Measurements from ENCODE around the gene AGAP1.

AGAP1 gene

GRCh38 chr2:235610696-235611257 is 116.9 kb downstream of the AGAP1 start:
- FAIRE-seq, result no peak
- DNase-seq (ENCODE audit: insufficient read length, low spot score), result no peak
- TF ChIP-seq POU2F2 (IDR thresholded peaks at IDR 0.05; ENCODE audit: low read depth, low read length) (no peak), SPI1 (IDR thresholded peaks at IDR 0.05; ENCODE audit: low read depth, low read length) (no peak), TAF1 (IDR thresholded peaks at IDR 0.05; ENCODE audit: low read depth, low read length) (no peak), POLR2AphosphoS5 (IDR thresholded peaks at IDR 0.05; ENCODE audit: low read depth, low read length) (no peak), POLR2A (IDR thresholded peaks at IDR 0.05; ENCODE audit: low read depth, low read length) (no peak), PAX5 (IDR thresholded peaks at IDR 0.05; ENCODE audit: insufficient read depth, low read length, severe bottlenecking) (no peak)

- FAIRE-seq (no peak), DNase-seq (ENCODE audit: insufficient read length, low spot score) (no peak)
- TF ChIP-seq POLR2A (IDR thresholded peaks at IDR 0.05; ENCODE audit: low read depth, low read length) (no peak), POLR2AphosphoS5 (IDR thresholded peaks at IDR 0.05; ENCODE audit: low read depth, low read length) (no peak), TAF1 (IDR thresholded peaks at IDR 0.05; ENCODE audit: low read depth, low read length) (no peak), SPI1 (IDR thresholded peaks at IDR 0.05; ENCODE audit: low read depth, low read length) (no peak), PAX5 (IDR thresholded peaks at IDR 0.05; ENCODE audit: insufficient read depth, low read length, severe bottlenecking) (no peak), POU2F2 (IDR thresholded peaks at IDR 0.05; ENCODE audit: low read depth, low read length) (no peak)
Observed at GRCh38 chr2:235611349-235611748, 117.5 kb downstream of the AGAP1 start.

GRCh38 chr2:235611756-235612155 is 117.9 kb downstream of the AGAP1 start:
- DNase-seq (ENCODE audit: insufficient read length, low spot score) (no peak), FAIRE-seq (no peak)
- no peak for TF ChIP-seq POU2F2 (IDR thresholded peaks at IDR 0.05; ENCODE audit: low read depth, low read length)
- TF ChIP-seq TAF1 (IDR thresholded peaks at IDR 0.05; ENCODE audit: low read depth, low read length), result no peak
- no peak for TF ChIP-seq PAX5 (IDR thresholded peaks at IDR 0.05; ENCODE audit: insufficient read depth, low read length, severe bottlenecking)
- TF ChIP-seq SPI1 (IDR thresholded peaks at IDR 0.05; ENCODE audit: low read depth, low read length), result no peak
- no peak for TF ChIP-seq POLR2AphosphoS5 (IDR thresholded peaks at IDR 0.05; ENCODE audit: low read depth, low read length)
- no peak for TF ChIP-seq POLR2A (IDR thresholded peaks at IDR 0.05; ENCODE audit: low read depth, low read length)

- no peak for FAIRE-seq
Observed at GRCh38 chr2:235612181-235612950, 118.5 kb downstream of the AGAP1 start.

GRCh38 chr2:235613649-235614048 is 119.8 kb downstream of the AGAP1 start:
- DNase-seq (ENCODE audit: insufficient read length, low spot score) (no peak), FAIRE-seq (no peak)
- TF ChIP-seq POLR2A (IDR thresholded peaks at IDR 0.05; ENCODE audit: low read depth, low read length), result no peak
- TF ChIP-seq SPI1 (IDR thresholded peaks at IDR 0.05; ENCODE audit: low read depth, low read length), result no peak
- no peak for TF ChIP-seq TAF1 (IDR thresholded peaks at IDR 0.05; ENCODE audit: low read depth, low read length)
- no peak for TF ChIP-seq POLR2AphosphoS5 (IDR thresholded peaks at IDR 0.05; ENCODE audit: low read depth, low read length)
- no peak for TF ChIP-seq PAX5 (IDR thresholded peaks at IDR 0.05; ENCODE audit: insufficient read depth, low read length, severe bottlenecking)
- TF ChIP-seq POU2F2 (IDR thresholded peaks at IDR 0.05; ENCODE audit: low read depth, low read length), result no peak

More at GRCh38 chr2:235612181-235612950, 118.5 kb downstream of the AGAP1 start:
- TF ChIP-seq POLR2AphosphoS5 (IDR thresholded peaks at IDR 0.05; ENCODE audit: low read depth, low read length) (no peak), SPI1 (IDR thresholded peaks at IDR 0.05; ENCODE audit: low read depth, low read length) (no peak), TAF1 (IDR thresholded peaks at IDR 0.05; ENCODE audit: low read depth, low read length) (no peak), POLR2A (IDR thresholded peaks at IDR 0.05; ENCODE audit: low read depth, low read length) (no peak), POU2F2 (IDR thresholded peaks at IDR 0.05; ENCODE audit: low read depth, low read length) (no peak), PAX5 (IDR thresholded peaks at IDR 0.05; ENCODE audit: insufficient read depth, low read length, severe bottlenecking) (no peak)
- DNase-seq (ENCODE audit: insufficient read length, low spot score), result no peak

GRCh38 chr2:235614176-235614860 is 120.5 kb downstream of the AGAP1 start:
- no peak for DNase-seq (ENCODE audit: insufficient read length, low spot score)
- no peak for FAIRE-seq
- TF ChIP-seq POU2F2 (IDR thresholded peaks at IDR 0.05; ENCODE audit: low read depth, low read length), result no peak
- no peak for TF ChIP-seq PAX5 (IDR thresholded peaks at IDR 0.05; ENCODE audit: insufficient read depth, low read length, severe bottlenecking)
- no peak for TF ChIP-seq TAF1 (IDR thresholded peaks at IDR 0.05; ENCODE audit: low read depth, low read length)
- no peak for TF ChIP-seq POLR2A (IDR thresholded peaks at IDR 0.05; ENCODE audit: low read depth, low read length)
- TF ChIP-seq POLR2AphosphoS5 (IDR thresholded peaks at IDR 0.05; ENCODE audit: low read depth, low read length), result no peak
- TF ChIP-seq SPI1 (IDR thresholded peaks at IDR 0.05; ENCODE audit: low read depth, low read length), result no peak; the same call in 1 of the 2 replicates

GRCh38 chr2:235614900-235615712 is 121.3 kb downstream of the AGAP1 start:
- FAIRE-seq (no peak), DNase-seq (ENCODE audit: insufficient read length, low spot score) (no peak)
- TF ChIP-seq TAF1 (IDR thresholded peaks at IDR 0.05; ENCODE audit: low read depth, low read length) (no peak), PAX5 (IDR thresholded peaks at IDR 0.05; ENCODE audit: insufficient read depth, low read length, severe bottlenecking) (no peak), POU2F2 (IDR thresholded peaks at IDR 0.05; ENCODE audit: low read depth, low read length) (no peak), SPI1 (IDR thresholded peaks at IDR 0.05; ENCODE audit: low read depth, low read length) (no peak), POLR2A (IDR thresholded peaks at IDR 0.05; ENCODE audit: low read depth, low read length) (no peak), POLR2AphosphoS5 (IDR thresholded peaks at IDR 0.05; ENCODE audit: low read depth, low read length) (no peak)

GRCh38 chr2:235616885-235617284 is 123.0 kb downstream of the AGAP1 start:
- FAIRE-seq, result no peak
- TF ChIP-seq SPI1 (IDR thresholded peaks at IDR 0.05; ENCODE audit: low read depth, low read length) (no peak), TAF1 (IDR thresholded peaks at IDR 0.05; ENCODE audit: low read depth, low read length) (no peak), POLR2A (IDR thresholded peaks at IDR 0.05; ENCODE audit: low read depth, low read length) (no peak), POU2F2 (IDR thresholded peaks at IDR 0.05; ENCODE audit: low read depth, low read length) (no peak), POLR2AphosphoS5 (IDR thresholded peaks at IDR 0.05; ENCODE audit: low read depth, low read length) (no peak), PAX5 (IDR thresholded peaks at IDR 0.05; ENCODE audit: insufficient read depth, low read length, severe bottlenecking) (no peak)
- DNase-seq (ENCODE audit: insufficient read length, low spot score), result no peak
